Kidney epithelial cell (primary cell): ENCODE measurements around the gene CDC34. TPM values are rescaled to one million over a fixed set of nuclear protein-coding genes. Genes with fewer than 3 reads are reported as not detected.

Source experiments
- DNase-seq: peaks from one replicate; pipeline ENCODE4 v3.0.0-alpha.2; 2010; ENCODE audit warnings: low read depth
- H3K27me3 ChIP-seq: 2 replicates; pipeline ENCODE4 v1.6.0; 2011; ENCODE audit warnings: low read length; ENCODE audit not compliant: control insufficient read depth, insufficient read depth
- H3K36me3 ChIP-seq: 2 replicates; pipeline ENCODE4 v1.5.1; 2011; ENCODE audit warnings: low read length; ENCODE audit not compliant: control insufficient read depth, insufficient read depth
- H3K4me3 ChIP-seq: 2 replicates; pipeline ENCODE4 v1.5.1; 2011; ENCODE audit warnings: low read depth, mild to moderate bottlenecking, control low read depth, low read length
- total RNA-seq: library from RNA; depleted of rRNA; stranded (reverse); fragments of >200 nt; gene quantifications from 2 replicates; pipeline ENCODE4 v1.2.3, GENCODE V29; 2015
- TF ChIP-seq, protein P1 (sequence below): IDR thresholded peaks from 2 replicates; pipeline ENCODE4 v1.5.1; 2011; ENCODE audit warnings: mild to moderate bottlenecking, moderate library complexity, low read length, control low read depth, inconsistent platforms; ENCODE audit not compliant: insufficient read depth, poor library complexity, severe bottlenecking

Gene CDC34, protein sequence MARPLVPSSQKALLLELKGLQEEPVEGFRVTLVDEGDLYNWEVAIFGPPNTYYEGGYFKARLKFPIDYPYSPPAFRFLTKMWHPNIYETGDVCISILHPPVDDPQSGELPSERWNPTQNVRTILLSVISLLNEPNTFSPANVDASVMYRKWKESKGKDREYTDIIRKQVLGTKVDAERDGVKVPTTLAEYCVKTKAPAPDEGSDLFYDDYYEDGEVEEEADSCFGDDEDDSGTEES
- total RNA-seq: 168 and 194 TPM in 2 replicates

DNA sequence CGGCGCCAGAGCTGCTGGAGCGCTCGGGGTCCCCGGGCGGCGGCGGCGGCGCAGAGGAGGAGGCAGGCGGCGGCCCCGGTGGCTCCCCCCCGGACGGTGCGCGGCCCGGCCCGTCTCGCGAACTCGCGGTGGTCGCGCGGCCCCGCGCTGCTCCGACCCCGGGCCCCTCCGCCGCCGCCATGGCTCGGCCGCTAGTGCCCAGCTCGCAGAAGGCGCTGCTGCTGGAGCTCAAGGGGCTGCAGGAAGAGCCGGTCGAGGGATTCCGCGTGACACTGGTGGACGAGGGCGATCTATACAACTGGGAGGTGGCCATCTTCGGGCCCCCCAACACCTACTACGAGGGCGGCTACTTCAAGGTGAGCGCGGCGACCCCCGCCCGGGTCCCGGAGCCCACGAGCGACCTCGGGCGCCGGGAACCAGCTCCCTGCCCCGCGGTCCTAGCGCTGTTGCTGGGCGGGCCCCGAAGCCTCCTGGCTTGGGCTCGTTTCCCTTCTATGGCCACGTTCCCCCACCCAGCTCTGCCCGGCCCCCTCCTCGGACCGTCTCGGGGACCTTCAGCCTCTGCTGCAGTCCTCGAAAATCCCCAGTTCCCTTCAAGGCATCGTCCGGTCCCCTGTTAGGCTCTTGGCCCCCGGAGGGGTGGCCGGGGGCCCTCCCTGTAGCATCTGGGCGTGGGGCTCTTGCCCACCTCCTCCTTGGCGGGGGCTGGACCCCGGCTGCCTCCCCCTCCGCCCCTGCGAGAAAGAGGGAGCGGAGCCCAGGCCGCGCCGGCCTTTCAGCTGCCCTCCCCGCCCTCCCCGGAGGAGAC, at the start of gene CDC34:
Gene CDC34 (plus strand): TSS at position 8 of the 808 bp plus-strand sequence. CDS start 172 bp downstream, at position 180.
- H3K36me3 ChIP-seq: no peaks in the 10 kb centered on the region
- no peak for DNase-seq
- H3K4me3 ChIP-seq: peak within 1 kb of the TSS; percentile 95
- H3K27me3 ChIP-seq: no peaks in the 10 kb centered on the region
- TF ChIP-seq, protein P1, sequence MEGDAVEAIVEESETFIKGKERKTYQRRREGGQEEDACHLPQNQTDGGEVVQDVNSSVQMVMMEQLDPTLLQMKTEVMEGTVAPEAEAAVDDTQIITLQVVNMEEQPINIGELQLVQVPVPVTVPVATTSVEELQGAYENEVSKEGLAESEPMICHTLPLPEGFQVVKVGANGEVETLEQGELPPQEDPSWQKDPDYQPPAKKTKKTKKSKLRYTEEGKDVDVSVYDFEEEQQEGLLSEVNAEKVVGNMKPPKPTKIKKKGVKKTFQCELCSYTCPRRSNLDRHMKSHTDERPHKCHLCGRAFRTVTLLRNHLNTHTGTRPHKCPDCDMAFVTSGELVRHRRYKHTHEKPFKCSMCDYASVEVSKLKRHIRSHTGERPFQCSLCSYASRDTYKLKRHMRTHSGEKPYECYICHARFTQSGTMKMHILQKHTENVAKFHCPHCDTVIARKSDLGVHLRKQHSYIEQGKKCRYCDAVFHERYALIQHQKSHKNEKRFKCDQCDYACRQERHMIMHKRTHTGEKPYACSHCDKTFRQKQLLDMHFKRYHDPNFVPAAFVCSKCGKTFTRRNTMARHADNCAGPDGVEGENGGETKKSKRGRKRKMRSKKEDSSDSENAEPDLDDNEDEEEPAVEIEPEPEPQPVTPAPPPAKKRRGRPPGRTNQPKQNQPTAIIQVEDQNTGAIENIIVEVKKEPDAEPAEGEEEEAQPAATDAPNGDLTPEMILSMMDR: no peak

DNA sequence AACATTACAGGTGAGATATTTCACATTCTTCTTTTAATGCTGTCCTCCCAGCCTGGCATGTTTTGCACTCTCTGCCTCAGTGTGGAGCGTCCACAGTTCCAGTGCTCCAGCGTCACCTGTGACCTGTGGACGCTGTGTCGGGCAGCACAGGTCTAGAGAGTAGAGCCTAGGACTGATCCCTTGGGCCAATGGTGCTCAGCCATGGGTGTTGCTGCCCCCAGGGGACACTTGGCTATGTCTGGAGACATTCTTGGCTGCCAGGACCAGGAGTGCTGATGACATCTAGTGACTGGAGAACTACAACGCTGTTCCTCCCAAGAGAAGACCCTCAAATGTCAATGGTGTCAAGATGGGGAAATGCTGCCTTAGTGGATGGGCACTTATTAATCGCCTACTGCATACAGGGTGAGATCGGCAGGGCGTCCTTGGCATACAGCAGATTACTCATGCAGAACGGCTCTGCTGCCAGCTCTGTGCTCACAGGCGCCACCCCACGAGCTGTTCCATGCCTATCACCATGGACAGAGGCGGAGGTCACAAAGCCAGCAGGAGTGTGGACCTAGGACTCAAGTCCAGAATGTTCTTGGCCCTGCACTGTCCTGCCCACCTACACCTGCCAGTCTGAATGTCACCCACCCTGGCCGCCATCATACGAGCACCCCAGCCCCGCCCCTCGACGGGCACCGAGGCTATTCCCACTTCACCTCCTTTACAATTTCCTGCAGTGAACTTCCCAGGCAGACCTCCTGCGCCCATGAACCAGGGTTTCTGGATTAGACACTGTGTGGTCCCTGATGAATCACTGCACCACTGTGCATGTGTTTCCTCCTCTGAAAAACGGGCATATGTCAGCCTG, 49.1 kb upstream of the CDC34 start:
- no peak for DNase-seq
- H3K27me3 ChIP-seq: peaks cover 11% of the 10 kb centered on the region
- no peak overlapping the region for H3K4me3 ChIP-seq
- TF ChIP-seq, protein P1: no peak
- H3K36me3 ChIP-seq: no peaks in the 10 kb centered on the region

DNA sequence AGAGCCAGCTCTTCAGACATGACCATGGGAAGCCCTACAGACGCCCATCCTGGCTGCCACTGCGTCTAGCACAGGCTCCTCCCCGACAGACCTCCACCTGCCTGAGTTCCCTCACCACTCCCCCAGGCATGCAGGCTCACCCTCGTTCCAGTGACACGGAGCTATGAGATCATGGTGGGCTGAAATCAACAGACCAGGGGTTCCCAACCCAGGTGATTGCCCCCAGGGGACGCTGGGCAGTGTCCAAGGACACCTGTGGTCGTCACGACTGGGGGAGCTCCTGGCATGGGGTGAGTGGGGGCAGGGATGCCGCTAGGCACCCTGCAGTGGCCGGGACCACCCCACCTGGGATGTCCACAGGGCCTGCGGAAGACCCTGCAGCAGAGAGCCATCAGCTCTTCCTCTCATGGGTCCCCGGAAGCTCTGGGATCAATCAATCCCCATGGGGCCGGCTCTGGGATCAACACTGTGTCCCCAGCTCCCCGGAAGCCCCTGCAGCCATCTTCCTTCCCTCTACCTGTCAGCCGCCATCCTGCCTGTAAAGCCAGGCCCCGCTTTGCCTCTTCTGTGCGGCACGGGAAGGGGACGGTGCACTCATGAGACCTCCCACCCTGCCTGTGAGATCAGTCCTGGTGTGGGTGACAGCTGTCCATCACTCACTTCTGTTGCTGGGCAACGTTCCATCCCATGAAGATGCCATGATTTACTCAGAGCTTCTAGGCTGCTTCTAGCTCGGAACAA, 48.1 kb upstream of the CDC34 start:
- H3K4me3 ChIP-seq: no peak overlapping the region
- peaks cover 11% of the 10 kb centered on the region for H3K27me3 ChIP-seq
- TF ChIP-seq, protein P1: no peak
- no peak for DNase-seq
- no peaks in the 10 kb centered on the region for H3K36me3 ChIP-seq

DNA sequence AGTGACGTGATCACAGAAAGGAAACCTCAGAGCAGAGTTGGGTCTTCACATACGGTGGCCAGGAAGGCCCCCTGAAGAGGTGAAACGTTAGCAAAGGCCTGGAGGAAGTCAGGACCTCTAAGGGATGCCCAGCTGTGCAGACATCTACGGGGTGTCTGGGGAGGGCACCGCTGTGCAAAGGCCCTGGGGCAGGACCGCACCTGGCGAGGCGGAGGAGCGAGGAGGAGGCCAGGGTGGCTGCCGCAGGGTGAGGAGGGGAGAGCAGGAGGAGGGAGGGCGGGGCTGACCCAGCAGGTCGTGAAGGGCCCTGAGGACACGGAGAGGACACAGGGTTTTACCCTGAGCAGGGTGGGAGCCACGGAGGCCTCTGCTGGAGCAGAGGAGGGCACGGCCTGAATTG, 47.1 kb upstream of the CDC34 start:
- TF ChIP-seq, protein P1: no peak
- H3K36me3 ChIP-seq: no peaks in the 10 kb centered on the region
- no peak overlapping the region for H3K4me3 ChIP-seq
- H3K27me3 ChIP-seq: peaks cover 9% of the 10 kb centered on the region
- DNase-seq: no peak

DNA sequence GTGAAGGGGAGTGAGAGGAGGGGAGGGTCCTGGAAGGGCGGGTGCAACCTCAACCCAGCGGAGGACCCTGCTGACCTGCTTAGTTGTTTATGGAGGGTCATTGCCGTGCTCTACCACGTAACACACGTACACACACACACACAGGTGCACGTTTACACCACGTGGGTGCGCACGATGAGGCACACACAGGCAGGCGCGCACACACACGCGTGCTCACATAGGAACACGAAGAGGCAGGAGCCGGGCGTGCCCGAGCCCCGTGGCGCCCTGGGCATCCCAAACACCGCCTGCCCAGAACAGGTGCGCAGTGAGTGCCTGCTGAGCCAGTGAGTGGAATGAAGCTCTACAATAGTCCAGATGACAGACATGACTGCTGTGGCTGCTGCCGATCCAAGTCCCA, 46.5 kb upstream of the CDC34 start:
- H3K36me3 ChIP-seq: no peaks in the 10 kb centered on the region
- DNase-seq: no peak
- TF ChIP-seq, protein P1: no peak
- H3K4me3 ChIP-seq: no peak overlapping the region
- peaks cover 9% of the 10 kb centered on the region for H3K27me3 ChIP-seq
